Keratinocyte (primary cell): ENCODE measurements around the gene PTOV1.

Source experiments
- EZH2 ChIP-seq: IDR thresholded peaks from one replicate; pipeline ENCODE4 v1.6.1; 2012; ENCODE audit warnings: inconsistent platforms, mild to moderate bottlenecking, low read length, moderate library complexity
- TF ChIP-seq, protein P1 (sequence below), 3 experiments: IDR thresholded peaks in 1 of 3; conservative IDR thresholded peaks in 1 of 3; optimal IDR thresholded peaks in 1 of 3; 2 replicates in 2 of 3; 3 replicates in 1 of 3; pipeline versions ENCODE3 to v1.5.1; 2011; ENCODE audit warnings: low read length in 3 of 3, mild to moderate bottlenecking in 3 of 3, moderate library complexity in 2 of 3, control low read depth in 1 of 3, inconsistent platforms in 1 of 3; ENCODE audit not compliant: insufficient read depth in 2 of 3; ENCODE audit errors: extremely low read depth in 1 of 3

DNA sequence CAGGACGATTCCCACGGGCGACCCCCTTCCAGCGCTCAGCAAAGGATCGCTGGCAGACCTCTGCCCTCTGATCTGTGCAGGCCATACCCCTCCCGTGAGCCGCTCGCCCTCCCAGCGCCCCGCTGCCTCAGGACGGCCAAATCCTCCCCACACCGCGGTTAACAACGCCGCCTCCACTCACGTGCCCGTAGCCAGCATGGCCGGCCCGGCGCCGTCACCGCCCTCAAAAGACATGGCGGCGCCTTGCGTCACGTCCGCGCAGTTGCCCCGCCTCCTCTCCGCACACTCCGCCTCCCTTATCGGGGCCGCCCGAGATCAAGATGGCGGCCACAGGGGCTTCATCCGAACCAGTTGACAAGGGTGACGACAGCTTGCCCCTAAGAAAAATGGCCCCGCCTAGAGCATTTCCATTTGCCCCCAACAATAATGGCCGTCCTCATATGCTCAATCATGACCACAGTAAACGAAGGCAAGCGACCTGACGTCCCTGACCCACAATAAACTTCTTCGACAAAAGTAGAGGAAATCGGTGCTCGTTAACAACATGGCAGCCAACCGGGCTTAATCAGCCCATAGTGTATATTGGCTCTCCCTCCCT, 25.6 kb downstream of the PTOV1 start:
- TF ChIP-seq, protein P1, sequence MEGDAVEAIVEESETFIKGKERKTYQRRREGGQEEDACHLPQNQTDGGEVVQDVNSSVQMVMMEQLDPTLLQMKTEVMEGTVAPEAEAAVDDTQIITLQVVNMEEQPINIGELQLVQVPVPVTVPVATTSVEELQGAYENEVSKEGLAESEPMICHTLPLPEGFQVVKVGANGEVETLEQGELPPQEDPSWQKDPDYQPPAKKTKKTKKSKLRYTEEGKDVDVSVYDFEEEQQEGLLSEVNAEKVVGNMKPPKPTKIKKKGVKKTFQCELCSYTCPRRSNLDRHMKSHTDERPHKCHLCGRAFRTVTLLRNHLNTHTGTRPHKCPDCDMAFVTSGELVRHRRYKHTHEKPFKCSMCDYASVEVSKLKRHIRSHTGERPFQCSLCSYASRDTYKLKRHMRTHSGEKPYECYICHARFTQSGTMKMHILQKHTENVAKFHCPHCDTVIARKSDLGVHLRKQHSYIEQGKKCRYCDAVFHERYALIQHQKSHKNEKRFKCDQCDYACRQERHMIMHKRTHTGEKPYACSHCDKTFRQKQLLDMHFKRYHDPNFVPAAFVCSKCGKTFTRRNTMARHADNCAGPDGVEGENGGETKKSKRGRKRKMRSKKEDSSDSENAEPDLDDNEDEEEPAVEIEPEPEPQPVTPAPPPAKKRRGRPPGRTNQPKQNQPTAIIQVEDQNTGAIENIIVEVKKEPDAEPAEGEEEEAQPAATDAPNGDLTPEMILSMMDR (optimal IDR thresholded peaks at IDR 0.05 in 1 of 3, IDR thresholded peaks at IDR 0.05 in 1 of 3, conservative IDR thresholded peaks at IDR 0.05 in 1 of 3; ENCODE audit: extremely low read depth in 1 of 3, insufficient read depth in 2 of 3, low read length in 3 of 3) = no peak
- no peak for TF ChIP-seq EZH2
